HG02610 (cell line): ENCODE data around the gene ATN1.

Experiments
- ATAC-seq: cut with Tn5 transposase; IDR thresholded peaks from one replicate; pipeline ENCODE4 v1.9.1; 2021; ENCODE audit warnings: mild to moderate bottlenecking, moderate library complexity; ENCODE audit not compliant: unreplicated experiment

ATN1 gene

DNA sequence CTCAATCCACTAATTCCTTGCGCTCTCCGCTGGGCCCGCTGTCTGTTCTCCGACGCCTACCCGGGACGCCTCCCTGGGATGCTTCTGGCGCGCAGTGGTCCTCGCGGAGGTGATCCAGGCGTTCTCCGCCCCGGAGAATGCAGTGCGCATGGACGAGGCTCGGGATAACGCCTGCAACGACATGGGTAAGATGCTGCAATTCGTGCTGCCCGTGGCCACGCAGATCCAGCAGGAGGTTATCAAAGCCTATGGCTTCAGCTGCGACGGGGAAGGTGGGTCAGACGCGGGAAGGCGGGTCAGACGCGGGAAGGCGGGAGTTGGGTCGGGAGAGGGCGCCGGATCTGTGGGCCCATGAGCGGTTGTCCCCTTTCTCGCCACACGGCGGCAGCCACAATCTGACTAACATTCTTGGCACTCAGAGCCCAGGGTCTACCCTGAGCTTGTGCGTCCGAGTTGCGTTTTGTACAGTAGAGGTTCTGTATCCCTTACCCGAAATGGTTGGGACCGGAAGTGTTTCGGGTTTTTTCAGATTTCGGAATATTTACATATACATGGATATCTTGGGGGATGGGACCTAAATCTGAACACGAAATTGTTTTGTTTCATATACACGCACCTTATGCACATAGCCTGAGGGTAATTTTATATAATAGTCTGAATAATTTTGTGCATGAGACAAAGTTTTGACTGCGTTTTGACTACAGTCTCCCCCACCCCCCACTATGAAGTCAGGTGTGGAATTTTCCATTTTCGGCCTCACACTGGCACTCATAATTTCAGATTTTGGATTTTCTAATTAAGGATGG, 16.8 kb downstream of the ATN1 start:
- ATAC-seq = peak; percentile 31

DNA sequence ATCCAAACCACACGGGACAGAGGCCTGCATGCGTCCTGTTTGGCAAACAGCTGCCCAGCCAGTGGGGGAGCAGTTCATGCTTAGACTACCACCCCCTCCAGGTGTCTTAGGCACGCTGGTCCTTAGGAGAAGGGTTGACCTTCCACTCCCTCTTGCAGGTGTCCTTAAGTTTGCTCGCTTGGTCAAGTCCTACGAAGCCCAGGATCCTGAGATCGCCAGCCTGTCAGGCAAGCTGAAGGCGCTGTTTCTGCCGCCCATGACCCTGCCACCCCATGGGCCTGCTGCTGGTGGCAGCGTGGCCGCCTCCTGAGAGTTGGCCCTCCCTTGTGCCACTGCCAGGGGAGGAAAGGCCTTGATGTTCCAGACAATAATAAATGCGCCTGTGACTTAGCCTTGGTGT, 17.9 kb downstream of the ATN1 start:
- ATAC-seq = no peak

GRCh38 chr12:6946033-6946919, 18.5 kb downstream of the ATN1 start:
- peak; percentile 34 for ATAC-seq

GRCh38 chr12:6946920-6947374, 19.2 kb downstream of the ATN1 start:
- no peak for ATAC-seq

DNA sequence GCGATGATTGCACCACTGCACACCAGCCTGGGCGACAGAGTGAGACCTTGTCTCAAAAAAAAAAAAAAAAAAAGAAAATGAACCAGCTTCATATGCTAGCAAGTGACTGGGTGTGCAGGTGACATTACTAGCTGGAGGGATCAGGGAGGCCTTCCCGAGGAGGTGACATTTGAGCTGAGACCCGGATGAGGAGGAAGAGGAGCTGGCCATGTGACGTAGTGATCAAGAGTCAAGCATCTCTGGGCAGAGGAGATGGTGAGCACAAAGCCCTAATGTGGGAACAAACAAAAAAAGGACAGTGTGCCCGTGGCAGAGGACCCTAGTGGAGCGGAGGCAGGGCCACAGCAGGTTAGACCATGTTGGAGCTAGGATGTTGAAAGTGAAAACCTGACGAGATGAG, 19.9 kb downstream of the ATN1 start:
- ATAC-seq = no peak

DNA sequence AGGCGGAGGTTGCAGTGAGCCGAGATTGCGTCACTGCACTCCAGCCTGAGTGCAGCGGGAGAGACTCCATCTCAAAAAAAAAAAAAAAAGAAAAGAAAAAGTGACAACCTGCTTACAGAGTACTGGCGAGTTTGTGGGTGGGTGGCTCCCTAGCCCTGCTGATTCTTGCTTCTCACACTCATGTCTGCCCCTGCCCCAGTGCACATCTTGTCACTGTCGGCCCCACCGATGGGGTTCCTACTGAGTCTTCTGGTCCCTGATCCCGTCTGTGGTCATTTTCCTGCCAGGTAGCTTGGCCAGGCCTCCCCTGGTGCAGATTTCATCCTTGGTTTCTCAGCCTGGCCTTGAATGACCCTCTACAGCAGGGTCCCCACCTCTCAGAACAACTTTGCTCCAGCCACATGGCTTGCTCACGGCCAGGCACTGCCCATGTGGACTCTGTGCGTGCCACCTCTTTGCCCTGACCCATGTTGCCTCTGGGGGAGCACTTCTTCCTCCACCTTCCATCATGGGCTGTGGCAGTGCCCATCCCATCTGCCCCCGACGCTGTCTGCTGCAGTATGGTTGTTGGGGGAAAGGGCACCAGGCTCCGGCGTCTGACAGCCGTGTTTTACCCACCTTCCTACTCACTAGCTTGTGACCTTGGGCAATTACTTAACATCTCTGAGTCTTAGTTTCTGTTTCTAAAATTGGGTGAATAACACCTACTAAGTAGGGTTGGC, 21.3 kb downstream of the ATN1 start:
- ATAC-seq = no peak

GRCh38 chr12:6950401-6950801, 22.6 kb downstream of the ATN1 start:
- ATAC-seq = no peak

- ATAC-seq = no peak
Measured at GRCh38 chr12:6950811-6951540, 23.2 kb downstream of the ATN1 start, which contains the start of gene PTPN6. Gene PTPN6 (plus strand): TSS chr12:6951356. CDS start chr12:6951513, 157 bp downstream.

DNA sequence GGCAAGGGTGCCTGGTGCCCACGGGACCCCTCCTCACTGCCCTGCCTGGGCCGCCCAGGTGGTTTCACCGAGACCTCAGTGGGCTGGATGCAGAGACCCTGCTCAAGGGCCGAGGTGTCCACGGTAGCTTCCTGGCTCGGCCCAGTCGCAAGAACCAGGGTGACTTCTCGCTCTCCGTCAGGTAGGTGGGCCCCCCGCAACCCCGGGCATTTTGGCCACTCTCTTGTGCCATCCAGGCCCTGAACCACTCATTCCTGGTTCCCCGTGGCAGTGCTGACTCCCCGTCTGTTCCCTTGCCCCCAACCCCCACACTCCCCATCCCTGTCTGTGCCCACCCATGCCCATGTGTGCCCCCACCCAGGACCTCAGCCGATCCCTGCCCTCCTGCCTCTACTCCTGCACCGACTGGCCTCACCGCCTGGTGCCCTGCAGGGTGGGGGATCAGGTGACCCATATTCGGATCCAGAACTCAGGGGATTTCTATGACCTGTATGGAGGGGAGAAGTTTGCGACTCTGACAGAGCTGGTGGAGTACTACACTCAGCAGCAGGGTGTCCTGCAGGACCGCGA, 23.9 kb downstream of the ATN1 start:
- ATAC-seq = no peak

DNA sequence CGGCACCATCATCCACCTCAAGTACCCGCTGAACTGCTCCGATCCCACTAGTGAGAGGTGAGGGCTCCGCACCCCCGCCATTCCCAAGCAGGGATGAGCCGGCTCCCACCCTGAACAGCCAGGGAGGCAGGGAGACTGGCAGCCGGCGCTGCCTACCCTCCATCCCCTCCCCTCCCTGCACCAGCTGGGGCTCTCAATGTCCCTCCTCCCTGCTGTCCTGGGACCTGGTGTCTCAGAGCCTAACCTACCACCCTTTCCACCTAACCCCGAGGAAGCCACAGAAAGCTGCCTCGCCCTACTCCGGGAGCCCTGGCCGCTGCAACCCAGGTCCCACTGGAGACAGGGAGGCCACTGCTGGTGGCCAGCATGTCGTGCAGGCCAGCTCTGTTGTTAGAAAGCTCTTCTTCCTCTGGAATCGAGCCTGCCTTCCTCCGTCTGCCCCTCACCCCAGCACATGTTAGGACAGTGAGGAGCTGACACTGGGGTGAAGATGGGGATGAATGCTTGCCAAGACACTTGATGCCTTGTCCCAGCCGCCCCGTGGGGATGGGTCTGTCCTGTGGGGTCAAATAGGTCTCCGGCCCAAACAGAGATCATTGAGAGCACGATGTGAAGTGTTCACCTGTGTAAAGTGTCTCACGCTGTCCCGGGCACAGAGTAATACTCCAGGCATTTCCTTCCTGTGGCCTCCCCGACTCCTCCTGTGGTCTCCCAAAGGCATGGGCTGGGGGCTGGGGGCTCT, 24.5 kb downstream of the ATN1 start:
- ATAC-seq = no peak

DNA sequence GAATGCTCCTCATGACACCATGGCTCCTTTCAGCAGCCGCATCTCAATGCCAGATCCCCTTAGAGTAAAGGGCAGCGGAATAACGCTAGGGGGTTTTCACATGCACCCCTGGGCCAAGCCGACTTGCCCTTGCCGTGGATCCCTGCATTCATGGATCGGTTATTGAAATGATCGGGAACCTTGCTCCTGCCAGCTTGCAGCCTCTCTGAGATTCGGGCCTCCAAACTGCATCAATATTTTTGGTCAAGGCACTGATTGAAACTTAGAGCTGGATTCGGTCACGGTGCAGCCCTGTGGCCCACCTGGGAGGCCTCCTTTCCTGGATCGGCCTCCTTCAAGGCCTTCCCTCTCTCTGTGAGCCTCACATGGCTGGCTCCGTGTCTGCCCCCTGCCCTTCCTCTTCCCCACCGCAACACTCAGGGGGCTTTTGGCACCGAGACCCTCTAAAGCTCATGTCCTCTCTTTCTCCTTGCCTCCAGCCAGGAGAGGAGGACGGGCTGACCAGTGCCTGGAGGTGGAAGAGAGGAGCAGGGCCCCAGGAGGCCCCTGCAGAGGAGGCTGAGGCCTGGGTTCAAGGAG, 25.2 kb downstream of the ATN1 start:
- ATAC-seq = no peak

- peak; percentile 52 for ATAC-seq
Measured at GRCh38 chr12:6953442-6954315, 25.9 kb downstream of the ATN1 start.

DNA sequence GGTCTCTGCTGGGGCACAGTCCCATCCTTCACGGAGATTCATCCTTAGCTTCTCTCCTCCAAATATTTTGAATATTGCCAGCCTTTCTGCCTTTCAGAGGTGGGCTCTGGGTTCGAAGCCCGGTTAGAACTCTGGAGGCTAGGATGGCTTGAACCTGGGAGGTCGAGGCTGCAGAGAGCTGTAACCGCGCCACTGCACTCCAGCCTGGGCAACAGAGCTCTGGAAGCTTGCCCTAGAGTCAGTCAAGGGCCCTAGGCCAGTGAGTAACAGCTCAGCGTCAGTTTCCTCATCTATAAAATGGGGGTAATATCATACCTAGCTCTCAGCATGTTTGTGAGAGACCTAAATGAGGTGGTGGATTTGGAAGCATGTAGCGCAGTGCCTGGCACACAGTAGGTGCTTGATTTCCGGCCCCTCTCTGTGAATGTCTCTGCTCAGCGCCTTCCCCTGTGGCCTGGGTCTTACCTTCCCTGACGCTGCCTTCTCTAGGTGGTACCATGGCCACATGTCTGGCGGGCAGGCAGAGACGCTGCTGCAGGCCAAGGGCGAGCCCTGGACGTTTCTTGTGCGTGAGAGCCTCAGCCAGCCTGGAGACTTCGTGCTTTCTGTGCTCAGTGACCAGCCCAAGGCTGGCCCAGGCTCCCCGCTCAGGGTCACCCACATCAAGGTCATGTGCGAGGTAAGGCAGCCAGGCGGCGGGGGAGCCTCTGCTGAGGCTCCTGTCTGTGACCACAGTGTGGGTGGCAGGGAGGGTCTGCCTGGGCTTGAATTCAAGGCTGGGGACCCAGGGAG, 26.8 kb downstream of the ATN1 start:
- ATAC-seq = no peak

GRCh38 chr12:6955108-6956020, 27.6 kb downstream of the ATN1 start:
- ATAC-seq = no peak

GRCh38 chr12:6956021-6956727, 28.4 kb downstream of the ATN1 start:
- ATAC-seq = no peak
